Thymus (tissue), 11 donors: Measurements from ENCODE around the gene ARHGAP29. TPM values are rescaled to one million over a fixed set of nuclear protein-coding genes. Genes with fewer than 3 reads are reported as not detected.

Source experiments
- DNase-seq, 9 donors: peaks; one replicate each; pipeline ENCODE4 v3.0.0-alpha.2; 2013; ENCODE audit warnings: low spot score in 9 of 9, low read depth in 6 of 9, missing footprints in 1 of 9
- H3K27ac ChIP-seq, 2 donors: one replicate each; pipeline ENCODE4 v1.5.1; 2013; ENCODE audit warnings: control low read depth in 1 of 2, low read depth in 1 of 2, low read length in 1 of 2, mild to moderate bottlenecking in 1 of 2, moderate library complexity in 1 of 2
- H3K27me3 ChIP-seq, 2 donors: one replicate each; pipeline ENCODE4 v1.5.1; 2013; ENCODE audit warnings: low read length in 1 of 2; ENCODE audit not compliant: control insufficient read depth in 2 of 2, insufficient read depth in 1 of 2
- H3K36me3 ChIP-seq, 2 donors: one replicate each; pipeline ENCODE4 v1.5.1; 2013; ENCODE audit warnings: low read length in 1 of 2, mild to moderate bottlenecking in 1 of 2, moderate library complexity in 1 of 2; ENCODE audit not compliant: control insufficient read depth in 2 of 2, insufficient read depth in 2 of 2
- H3K4me1 ChIP-seq, 2 donors: one replicate each; pipeline ENCODE4 v1.5.1; 2013; ENCODE audit warnings: low read length in 2 of 2; ENCODE audit not compliant: control insufficient read depth in 2 of 2, insufficient read depth in 2 of 2
- H3K4me3 ChIP-seq, 2 donors: one replicate each; pipeline ENCODE4 v1.5.1; 2013; ENCODE audit warnings: low read length in 2 of 2, control low read depth in 1 of 2, mild to moderate bottlenecking in 1 of 2
- H3K9me3 ChIP-seq, 2 donors: one replicate each; pipeline ENCODE4 v1.5.1; 2013; ENCODE audit warnings: low read length in 1 of 2, mild to moderate bottlenecking in 1 of 2; ENCODE audit not compliant: control insufficient read depth in 2 of 2, insufficient read depth in 1 of 2
- WGBS: extraction: QIAGEN DNeasy Blood & Tissue Kit; methylation state at CpG from one replicate; pipeline ENCODE4 v1.1.7; 2013; 5-methylcytosine and 5-hydroxymethylcytosine counted together
- polyA plus RNA-seq: library from polyadenylated mRNA; stranded (reverse); fragments of 200-250 nt; gene quantifications from one replicate; pipeline ENCODE4 v1.2.3, GENCODE V29; 2013
- total RNA-seq: library from RNA; stranded (reverse); fragments of 120-200 nt; gene quantifications from one replicate; pipeline ENCODE4 v1.2.4, GENCODE V29; 2013
- donor health status: healthy.

Gene ARHGAP29
- total and polyA plus RNA-seq, 2 donors, result 5.4 to 10.8 TPM

- WGBS, result 95% methylated on average over 2 of the region's 2 CpGs
- H3K27me3 ChIP-seq, result no peaks in the 10 kb centered on the region
Observed at GRCh38 chr1:94271373-94271772, 34.0 kb upstream of the ARHGAP29 start.

GRCh38 chr1:94270801-94271203 lies 33.4 kb upstream of the ARHGAP29 start:
- Histone ChIP-seq H3K27ac (no peak overlapping the region), H3K27me3 (no peaks in the 10 kb centered on the region), H3K36me3 (no peaks in the 10 kb centered on the region), H3K4me1 (no peaks in the 10 kb centered on the region), H3K9me3 (no peaks in the 10 kb centered on the region), H3K4me3 (no peak overlapping the region)
- DNase-seq, result no peak
- WGBS, result 92% methylated on average over 2 of the region's 2 CpGs

More at GRCh38 chr1:94271373-94271772, 34.0 kb upstream of the ARHGAP29 start:
- DNase-seq, result no peak
- no peaks in the 10 kb centered on the region for H3K36me3 ChIP-seq
- H3K27ac ChIP-seq, result no peak overlapping the region
- no peaks in the 10 kb centered on the region for H3K9me3 ChIP-seq
- H3K4me1 ChIP-seq, result no peaks in the 10 kb centered on the region
- H3K4me3 ChIP-seq, result no peak overlapping the region

GRCh38 chr1:94269921-94270320 lies 32.5 kb upstream of the ARHGAP29 start:
- DNase-seq, result no peak
- no peaks in the 10 kb centered on the region for H3K4me1 ChIP-seq
- H3K27me3 ChIP-seq, result no peaks in the 10 kb centered on the region
- H3K27ac ChIP-seq, result no peak overlapping the region
- no peaks in the 10 kb centered on the region for H3K9me3 ChIP-seq
- 94% methylated on average over 2 of the region's 2 CpGs for WGBS
- no peak overlapping the region for H3K4me3 ChIP-seq
- H3K36me3 ChIP-seq, result no peaks in the 10 kb centered on the region

GRCh38 chr1:94265906-94266305 lies 28.5 kb upstream of the ARHGAP29 start:
- no peak for DNase-seq
- H3K27ac ChIP-seq, result no peak overlapping the region
- no peaks in the 10 kb centered on the region for H3K4me1 ChIP-seq
- 98% methylated on average over 2 of the region's 2 CpGs for WGBS
- peaks cover 0 to 3% of the 10 kb centered on the region in 2 donors for H3K27me3 ChIP-seq
- no peaks in the 10 kb centered on the region for H3K9me3 ChIP-seq
- no peaks in the 10 kb centered on the region for H3K36me3 ChIP-seq
- H3K4me3 ChIP-seq, result no peak overlapping the region

GRCh38 chr1:94265011-94265422 lies 27.6 kb upstream of the ARHGAP29 start:
- DNase-seq, result no peak

GRCh38 chr1:94260635-94261387 lies 23.4 kb upstream of the ARHGAP29 start:
- WGBS, result 95% methylated on average over 2 of the region's 2 CpGs
- Histone ChIP-seq H3K27me3 (peaks cover 0 to 5% of the 10 kb centered on the region in 2 donors), H3K9me3 (no peaks in the 10 kb centered on the region), H3K36me3 (no peaks in the 10 kb centered on the region), H3K4me1 (no peaks in the 10 kb centered on the region), H3K27ac (peak overlapping the region in 1 of 2 donors; percentile 57), H3K4me3 (no peak overlapping the region)
- no peak for DNase-seq

More at GRCh38 chr1:94265011-94265422, 27.6 kb upstream of the ARHGAP29 start:
- H3K27ac ChIP-seq, result no peak overlapping the region
- peaks cover 0 to 3% of the 10 kb centered on the region in 2 donors for H3K27me3 ChIP-seq
- WGBS, result 81% methylated on average over 3 of the region's 3 CpGs
- no peaks in the 10 kb centered on the region for H3K9me3 ChIP-seq
- no peak overlapping the region for H3K4me3 ChIP-seq
- no peaks in the 10 kb centered on the region for H3K4me1 ChIP-seq
- H3K36me3 ChIP-seq, result no peaks in the 10 kb centered on the region

GRCh38 chr1:94259635-94260289 lies 22.4 kb upstream of the ARHGAP29 start:
- peak overlapping the region; percentile 18 to 57 for H3K27ac ChIP-seq
- peaks cover 2 to 13% of the 10 kb centered on the region in 2 donors for H3K27me3 ChIP-seq
- no peak overlapping the region for H3K4me3 ChIP-seq
- no peaks in the 10 kb centered on the region for H3K4me1 ChIP-seq
- no peaks in the 10 kb centered on the region for H3K36me3 ChIP-seq
- 96% methylated on average over 7 of the region's 7 CpGs for WGBS
- DNase-seq, result no peak
- no peaks in the 10 kb centered on the region for H3K9me3 ChIP-seq

GRCh38 chr1:94258873-94259331 lies 21.5 kb upstream of the ARHGAP29 start:
- DNase-seq, result no peak
- Histone ChIP-seq H3K9me3 (no peaks in the 10 kb centered on the region), H3K4me3 (no peak overlapping the region), H3K27ac (peak overlapping the region in 1 of 2 donors; percentile 10), H3K4me1 (no peaks in the 10 kb centered on the region), H3K36me3 (no peaks in the 10 kb centered on the region), H3K27me3 (peaks cover 7 to 19% of the 10 kb centered on the region in 2 donors)

- DNase-seq, result no peak
- no peaks in the 10 kb centered on the region for H3K36me3 ChIP-seq
Observed at GRCh38 chr1:94257444-94257843, 20.1 kb upstream of the ARHGAP29 start.

More at GRCh38 chr1:94257444-94257843, 20.1 kb upstream of the ARHGAP29 start:
- Histone ChIP-seq H3K9me3 (no peaks in the 10 kb centered on the region), H3K4me1 (no peaks in the 10 kb centered on the region), H3K27ac (no peak overlapping the region), H3K27me3 (peaks cover 7 to 28% of the 10 kb centered on the region in 2 donors), H3K4me3 (no peak overlapping the region)
